Left lobe of liver (tissue), 2 donors: Measurements from ENCODE around the gene LMNTD2. TPM values are rescaled to one million over a fixed set of nuclear protein-coding genes. Genes with fewer than 3 reads are reported as not detected.
"Not testable (repeated sequence)": the region's sequence is repeated elsewhere in the genome, so short reads cannot be mapped to it uniquely, and the experiment has no call there.

Experiments used
- ATAC-seq: fragments of 200-7000 bp; cut with Tn5 transposase; one replicate; pipeline ENCODE4 v1.9.1; 2020; ENCODE audit warnings: mild to moderate bottlenecking, moderate library complexity
- DNase-seq: peaks from one replicate; pipeline ENCODE4 v3.0.0-alpha.2; 2020; ENCODE audit warnings: low spot score
- total RNA-seq: library from RNA; stranded (reverse); gene quantifications from one replicate; pipeline ENCODE4 v1.2.1, GENCODE V29; 2021
- donor health status: DM: no; HTN: no; CAD: no; lungs with moderate emphysema.
- donor health status: DM: no; HTN: yes; CAD: no.

The LMNTD2 gene
- total RNA-seq, 1 donor from 2014 or later, result 13.4 TPM

GRCh38 chr11:589798-590197 is 29.3 kb upstream of the LMNTD2 start:
- no peak for ATAC-seq
- no peak for DNase-seq

GRCh38 chr11:587978-588380 is 27.4 kb upstream of the LMNTD2 start:
- DNase-seq (peak; percentile 92), ATAC-seq (peak; percentile 92)

- ATAC-seq (peak; percentile 44), DNase-seq (no peak)
Observed at GRCh38 chr11:587546-587945, 27.0 kb upstream of the LMNTD2 start.

- DNase-seq (peak; percentile 48), ATAC-seq (peak; percentile 66)
Observed at GRCh38 chr11:586376-587316, 26.1 kb upstream of the LMNTD2 start.

- DNase-seq, result no peak
- ATAC-seq, result no peak
Observed at GRCh38 chr11:584287-584686, 23.7 kb upstream of the LMNTD2 start.

GRCh38 chr11:581752-582151 is 21.2 kb upstream of the LMNTD2 start:
- DNase-seq (no peak), ATAC-seq (no peak)

- DNase-seq, result peak; percentile 75
- ATAC-seq, result peak; percentile 58
Observed at GRCh38 chr11:581342-581741, 20.8 kb upstream of the LMNTD2 start.

GRCh38 chr11:579830-580601 is 19.5 kb upstream of the LMNTD2 start:
- ATAC-seq, result peak; percentile 15
- peak; percentile 74 for DNase-seq

- DNase-seq, result peak; percentile 84
- ATAC-seq, result peak; percentile 32
Observed at GRCh38 chr11:578276-579035, 17.9 kb upstream of the LMNTD2 start.

- DNase-seq, result no peak
- ATAC-seq, result no peak
Observed at GRCh38 chr11:577611-577894, 17.0 kb upstream of the LMNTD2 start.

GRCh38 chr11:576811-577610 is 16.5 kb upstream of the LMNTD2 start:
- peak; percentile 50 for DNase-seq

GRCh38 chr11:575996-576768 is 15.6 kb upstream of the LMNTD2 start, which contains the start of gene PHRF1:
PHRF1 (plus strand) TSS chr11:576470; CDS start chr11:581513, 5,043 bp downstream.
- ATAC-seq, result peak; percentile 77
- peak; percentile 96 for DNase-seq

More at GRCh38 chr11:576811-577610, 16.5 kb upstream of the LMNTD2 start:
- no peak for ATAC-seq

- peak; percentile 68 for ATAC-seq
- DNase-seq, result peak; percentile 87
Observed at GRCh38 chr11:575313-575995, 14.9 kb upstream of the LMNTD2 start.

- ATAC-seq (peak; percentile 0), DNase-seq (no peak)
Observed at GRCh38 chr11:574632-575312, 14.2 kb upstream of the LMNTD2 start.

GRCh38 chr11:574031-574570 is 13.6 kb upstream of the LMNTD2 start:
- not testable (repeated sequence) for ATAC-seq, DNase-seq

GRCh38 chr11:573146-573759 is 12.7 kb upstream of the LMNTD2 start:
- ATAC-seq (peak; percentile 1), DNase-seq (peak; percentile 75)

- ATAC-seq (no peak), DNase-seq (no peak)
Observed at GRCh38 chr11:571802-572185, 11.3 kb upstream of the LMNTD2 start.
